Measurements from ENCODE around the gene TMEM38B.

DNA sequence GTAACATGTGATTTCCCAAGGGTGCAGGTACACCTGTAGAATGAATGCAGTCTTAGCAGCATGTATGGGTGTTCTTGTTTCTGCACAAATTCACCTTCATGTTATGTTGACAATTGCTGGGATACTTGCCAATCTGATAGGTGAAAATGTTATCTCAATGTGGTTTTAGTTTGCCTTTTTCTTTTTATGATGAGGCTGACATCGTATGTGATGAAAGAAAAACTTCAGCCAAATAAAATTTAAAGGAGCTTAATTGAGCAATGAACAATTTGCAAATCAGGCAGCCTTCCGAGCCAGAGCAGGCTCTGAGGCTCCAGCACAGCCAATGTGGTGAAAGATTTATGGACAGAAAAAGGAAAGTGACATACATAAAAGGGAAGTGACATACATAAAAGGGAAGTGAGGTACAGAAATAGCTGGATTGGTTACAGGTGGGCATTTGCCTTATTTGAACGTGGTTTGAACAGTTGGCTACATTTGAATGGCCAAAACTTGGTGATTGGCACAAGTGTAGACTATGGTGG is 21.6 kb upstream of the TMEM38B start:
- TF ChIP-seq, protein P1, sequence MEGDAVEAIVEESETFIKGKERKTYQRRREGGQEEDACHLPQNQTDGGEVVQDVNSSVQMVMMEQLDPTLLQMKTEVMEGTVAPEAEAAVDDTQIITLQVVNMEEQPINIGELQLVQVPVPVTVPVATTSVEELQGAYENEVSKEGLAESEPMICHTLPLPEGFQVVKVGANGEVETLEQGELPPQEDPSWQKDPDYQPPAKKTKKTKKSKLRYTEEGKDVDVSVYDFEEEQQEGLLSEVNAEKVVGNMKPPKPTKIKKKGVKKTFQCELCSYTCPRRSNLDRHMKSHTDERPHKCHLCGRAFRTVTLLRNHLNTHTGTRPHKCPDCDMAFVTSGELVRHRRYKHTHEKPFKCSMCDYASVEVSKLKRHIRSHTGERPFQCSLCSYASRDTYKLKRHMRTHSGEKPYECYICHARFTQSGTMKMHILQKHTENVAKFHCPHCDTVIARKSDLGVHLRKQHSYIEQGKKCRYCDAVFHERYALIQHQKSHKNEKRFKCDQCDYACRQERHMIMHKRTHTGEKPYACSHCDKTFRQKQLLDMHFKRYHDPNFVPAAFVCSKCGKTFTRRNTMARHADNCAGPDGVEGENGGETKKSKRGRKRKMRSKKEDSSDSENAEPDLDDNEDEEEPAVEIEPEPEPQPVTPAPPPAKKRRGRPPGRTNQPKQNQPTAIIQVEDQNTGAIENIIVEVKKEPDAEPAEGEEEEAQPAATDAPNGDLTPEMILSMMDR (IDR thresholded peaks at IDR 0.05), result no peak
- TF ChIP-seq POLR2AphosphoS5 (IDR thresholded peaks at IDR 0.05), result no peak
- no peak for TF ChIP-seq POLR2A (IDR thresholded peaks at IDR 0.05)

Measured in breast epithelium (tissue), 3 donors.